Breast epithelium (tissue), 4 donors: Measurements from ENCODE around the gene SSU72. TPM values are rescaled to one million over a fixed set of nuclear protein-coding genes. Genes with fewer than 3 reads are reported as not detected.

Experiments
- DNase-seq, 2 donors: peaks; one replicate each; pipeline ENCODE4 v3.0.0-alpha.2; 2019; ENCODE audit warnings: low spot score in 2 of 2
- H3K27ac ChIP-seq, 2 donors: fragments of 200-600 bp; sonication (generic) in 1 of 2; one replicate each; pipeline ENCODE4 v1.5.1; 2016 to 2019; ENCODE audit warnings: mild to moderate bottlenecking in 1 of 2
- H3K27me3 ChIP-seq, 2 donors: fragments of 200-600 bp; sonication (generic) in 1 of 2; one replicate each; pipeline versions ENCODE4 v1.5.1 to v1.6.0; 2017 to 2019; ENCODE audit warnings: control low read depth in 1 of 2, mild to moderate bottlenecking in 1 of 2
- H3K36me3 ChIP-seq: fragments of 200-600 bp; one replicate; pipeline ENCODE4 v1.5.1; 2019
- H3K4me1 ChIP-seq, 2 donors: fragments of 200-600 bp; sonication (generic); one replicate each; pipeline ENCODE4 v1.5.1; 2016 to 2019; ENCODE audit warnings: control low read depth in 1 of 2
- H3K4me3 ChIP-seq, 3 donors: fragments of 200-600 bp; sonication (generic); 1 replicate in 2 of 3; 2 replicates in 1 of 3; pipeline ENCODE4 v1.5.1; 2016 to 2019; ENCODE audit warnings: mild to moderate bottlenecking in 3 of 3, moderate library complexity in 2 of 3
- H3K9me3 ChIP-seq, 2 donors: fragments of 200-600 bp; sonication (generic) in 1 of 2; one replicate each; pipeline ENCODE4 v1.5.1; 2016 to 2019; ENCODE audit warnings: control low read depth in 1 of 2
- CTCF ChIP-seq, 3 donors: fragments of 450-650 bp; IDR thresholded peaks; one replicate each; pipeline ENCODE4 v1.5.1; 2016 to 2017; ENCODE audit warnings: antibody characterized with exemption in 3 of 3, mild to moderate bottlenecking in 3 of 3, moderate library complexity in 3 of 3
- POLR2A ChIP-seq: fragments of 450-650 bp; IDR thresholded peaks from one replicate; pipeline ENCODE4 v1.6.1; 2016; ENCODE audit warnings: antibody characterized with exemption, mild to moderate bottlenecking, moderate library complexity
- POLR2AphosphoS5 ChIP-seq, 3 donors: sonication (generic); formaldehyde crosslinking; IDR thresholded peaks; one replicate each; pipeline ENCODE4 v1.6.1; 2017; ENCODE audit warnings: antibody characterized with exemption in 3 of 3
- intact Hi-C: fragments of 100-400 bp; cut with DNase I; formaldehyde crosslinking; loops from one replicate; pipeline ENCODE4 v1.15.1; 2023; ENCODE audit warnings: low total_unique reads
- total RNA-seq, 3 donors: library from RNA; depleted of rRNA; stranded (reverse); fragments of >200 nt; gene quantifications; one replicate each; pipeline ENCODE4 v1.1.0, GENCODE V29; 2016

SSU72 gene
- total RNA-seq, 3 donors from 2014 or later, result 100 to 125 (median 114) TPM

- no peak for DNase-seq
- H3K4me3 ChIP-seq, result no peak overlapping the region
- no peaks in the 10 kb centered on the region for H3K4me1 ChIP-seq
- no peaks in the 10 kb centered on the region for H3K36me3 ChIP-seq
- no peak overlapping the region for H3K27ac ChIP-seq
- no peak for TF ChIP-seq POLR2AphosphoS5 (IDR thresholded peaks at IDR 0.05)
- TF ChIP-seq CTCF (IDR thresholded peaks at IDR 0.05), result no peak
- TF ChIP-seq POLR2A, result no peak
- intact Hi-C loops, result no loop called here
- H3K27me3 ChIP-seq, result peaks cover 0 to 12% of the 10 kb centered on the region in 2 donors
- no peaks in the 10 kb centered on the region for H3K9me3 ChIP-seq
Observed at GRCh38 chr1:1583347-1584010, 8.8 kb upstream of the SSU72 start.

- no peak for TF ChIP-seq POLR2A
- no peak for TF ChIP-seq CTCF (IDR thresholded peaks at IDR 0.05)
- no peak for TF ChIP-seq POLR2AphosphoS5 (IDR thresholded peaks at IDR 0.05)
- Histone ChIP-seq H3K36me3 (no peaks in the 10 kb centered on the region), H3K9me3 (no peaks in the 10 kb centered on the region), H3K27me3 (peaks cover 0 to 11% of the 10 kb centered on the region in 2 donors), H3K4me3 (no peak overlapping the region), H3K27ac (no peak overlapping the region), H3K4me1 (no peaks in the 10 kb centered on the region)
- no peak for DNase-seq
- intact Hi-C loops, result no loop called here
Observed at GRCh38 chr1:1582585-1583346, 8.1 kb upstream of the SSU72 start.

GRCh38 chr1:1578371-1578940, 3.8 kb upstream of the SSU72 start:
- intact Hi-C loops, result no loop called here
- Histone ChIP-seq H3K4me3 (no peak overlapping the region), H3K9me3 (no peaks in the 10 kb centered on the region), H3K36me3 (no peaks in the 10 kb centered on the region), H3K27ac (no peak overlapping the region), H3K27me3 (peaks cover 0 to 2% of the 10 kb centered on the region in 2 donors), H3K4me1 (no peaks in the 10 kb centered on the region)
- no peak for DNase-seq
- TF ChIP-seq POLR2AphosphoS5 (IDR thresholded peaks at IDR 0.05), result no peak
- TF ChIP-seq POLR2A, result no peak
- no peak for TF ChIP-seq CTCF (IDR thresholded peaks at IDR 0.05)

GRCh38 chr1:1577367-1578011, 2.8 kb upstream of the SSU72 start:
- Histone ChIP-seq H3K9me3 (no peaks in the 10 kb centered on the region), H3K36me3 (no peaks in the 10 kb centered on the region), H3K27me3 (peaks cover 0 to 2% of the 10 kb centered on the region in 2 donors), H3K27ac (no peak overlapping the region), H3K4me3 (no peak overlapping the region), H3K4me1 (no peaks in the 10 kb centered on the region)
- intact Hi-C loops, result no loop called here
- TF ChIP-seq CTCF (IDR thresholded peaks at IDR 0.05), result no peak
- no peak for TF ChIP-seq POLR2AphosphoS5 (IDR thresholded peaks at IDR 0.05)
- no peak for TF ChIP-seq POLR2A
- DNase-seq, result no peak
